Measurements from ENCODE around the gene EPB41L4A.

EPB41L4A gene

DNA sequence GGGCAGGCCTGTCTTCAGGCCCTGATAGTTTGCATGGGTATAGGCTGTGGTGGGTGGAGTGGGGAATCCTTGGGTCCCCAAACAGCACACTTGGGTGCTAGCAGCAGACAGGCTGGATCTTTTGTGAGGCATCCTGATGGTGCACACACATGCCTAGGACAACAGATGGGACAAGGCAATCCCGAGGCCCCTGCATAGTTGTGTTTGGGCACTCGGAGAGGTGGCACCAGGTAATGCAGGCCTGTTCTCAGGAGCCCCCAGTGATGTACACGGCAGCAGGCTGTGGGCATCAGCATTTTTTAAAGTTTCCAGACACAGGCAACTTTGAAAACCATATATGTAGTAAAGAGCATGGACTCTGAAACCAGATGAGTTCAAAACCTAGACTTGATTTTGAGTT lies 65.4 kb downstream of the EPB41L4A start:
- Histone ChIP-seq H3K4me1 (ENCODE audit: control insufficient read depth, insufficient read depth, low read length) (peaks cover 4% of the 10 kb centered on the region), H3K27me3 (replicated peaks; ENCODE audit: control insufficient read depth, insufficient read depth, low read length) (no peaks in the 10 kb centered on the region), H3K9me3 (ENCODE audit: control insufficient read depth, low read length) (no peaks in the 10 kb centered on the region), H3K9ac (ENCODE audit: low read length) (no peak overlapping the region), H3K4me3 (ENCODE audit: low read length) (no peak overlapping the region), H3K36me3 (ENCODE audit: control insufficient read depth, insufficient read depth, low read length, severe bottlenecking) (no peaks in the 10 kb centered on the region)
- no peak for DNase-seq (ENCODE audit: low read depth)

DNA sequence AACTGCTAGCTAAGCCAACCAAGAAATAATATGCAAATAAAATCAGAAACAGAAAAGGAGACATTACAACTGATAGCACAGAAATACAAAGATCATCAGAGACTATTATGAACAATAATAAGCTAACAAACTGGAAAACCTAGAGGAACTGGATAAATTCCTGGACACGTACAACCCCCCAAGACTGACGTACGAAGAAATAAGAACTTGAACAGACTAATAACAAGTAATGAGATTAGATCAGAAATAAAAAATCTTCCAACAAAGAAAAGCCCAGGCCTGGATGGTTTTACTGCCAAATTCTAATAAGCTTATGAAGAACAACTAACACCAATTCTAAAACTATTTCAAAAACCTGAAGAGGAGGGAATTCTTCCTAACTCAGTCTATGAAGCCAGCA lies 67.9 kb downstream of the EPB41L4A start:
- H3K27me3 ChIP-seq (replicated peaks; ENCODE audit: control insufficient read depth, insufficient read depth, low read length) = no peaks in the 10 kb centered on the region
- DNase-seq (ENCODE audit: low read depth) = no peak

GRCh38 chr5:112350626-112351025 lies 68.5 kb downstream of the EPB41L4A start:
- H3K4me3 ChIP-seq (ENCODE audit: low read length) = no peak overlapping the region
- no peak for DNase-seq (ENCODE audit: low read depth)

More for the DNA sequence above, 67.9 kb downstream of the EPB41L4A start:
- H3K36me3 ChIP-seq (ENCODE audit: control insufficient read depth, insufficient read depth, low read length, severe bottlenecking) = no peaks in the 10 kb centered on the region
- no peak overlapping the region for H3K9ac ChIP-seq (ENCODE audit: low read length)
- no peaks in the 10 kb centered on the region for H3K9me3 ChIP-seq (ENCODE audit: control insufficient read depth, low read length)
- no peak overlapping the region for H3K4me3 ChIP-seq (ENCODE audit: low read length)
- H3K4me1 ChIP-seq (ENCODE audit: control insufficient read depth, insufficient read depth, low read length) = no peaks in the 10 kb centered on the region

DNA sequence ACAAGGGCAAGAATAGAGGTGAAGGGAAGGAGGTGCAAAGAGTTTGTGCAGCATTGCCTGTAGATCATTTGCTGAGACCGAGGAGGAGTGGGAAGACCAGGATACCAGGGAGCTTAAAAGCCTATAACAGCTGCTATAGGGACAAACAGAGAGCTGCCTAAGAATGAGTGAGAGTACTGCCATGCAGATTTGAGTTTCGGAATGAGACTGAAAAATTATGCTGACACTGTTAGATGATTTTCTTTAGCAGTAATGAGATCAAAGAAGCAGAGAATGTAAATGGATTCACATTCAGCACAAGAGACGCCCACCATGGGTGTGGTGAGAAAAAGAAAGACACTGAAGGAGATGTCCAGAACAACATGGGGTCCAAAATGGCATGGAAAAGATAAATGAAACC lies 69.7 kb downstream of the EPB41L4A start:
- no peak overlapping the region for H3K9ac ChIP-seq (ENCODE audit: low read length)
- H3K27me3 ChIP-seq (replicated peaks; ENCODE audit: control insufficient read depth, insufficient read depth, low read length) = no peaks in the 10 kb centered on the region
- no peak for DNase-seq (ENCODE audit: low read depth)
- no peaks in the 10 kb centered on the region for H3K36me3 ChIP-seq (ENCODE audit: control insufficient read depth, insufficient read depth, low read length, severe bottlenecking)
- no peak overlapping the region for H3K4me3 ChIP-seq (ENCODE audit: low read length)
- no peaks in the 10 kb centered on the region for H3K9me3 ChIP-seq (ENCODE audit: control insufficient read depth, low read length)
- H3K4me1 ChIP-seq (ENCODE audit: control insufficient read depth, insufficient read depth, low read length) = no peaks in the 10 kb centered on the region

More at GRCh38 chr5:112350626-112351025, 68.5 kb downstream of the EPB41L4A start:
- Histone ChIP-seq H3K27me3 (replicated peaks; ENCODE audit: control insufficient read depth, insufficient read depth, low read length) (no peaks in the 10 kb centered on the region), H3K9me3 (ENCODE audit: control insufficient read depth, low read length) (no peaks in the 10 kb centered on the region), H3K4me1 (ENCODE audit: control insufficient read depth, insufficient read depth, low read length) (no peaks in the 10 kb centered on the region), H3K36me3 (ENCODE audit: control insufficient read depth, insufficient read depth, low read length, severe bottlenecking) (no peaks in the 10 kb centered on the region), H3K9ac (ENCODE audit: low read length) (no peak overlapping the region)

GRCh38 chr5:112348915-112349314 lies 70.2 kb downstream of the EPB41L4A start:
- H3K4me3 ChIP-seq (ENCODE audit: low read length) = no peak overlapping the region
- no peaks in the 10 kb centered on the region for H3K9me3 ChIP-seq (ENCODE audit: control insufficient read depth, low read length)
- no peak for DNase-seq (ENCODE audit: low read depth)
- H3K4me1 ChIP-seq (ENCODE audit: control insufficient read depth, insufficient read depth, low read length) = no peaks in the 10 kb centered on the region
- no peak overlapping the region for H3K9ac ChIP-seq (ENCODE audit: low read length)
- H3K36me3 ChIP-seq (ENCODE audit: control insufficient read depth, insufficient read depth, low read length, severe bottlenecking) = no peaks in the 10 kb centered on the region
- H3K27me3 ChIP-seq (replicated peaks; ENCODE audit: control insufficient read depth, insufficient read depth, low read length) = no peaks in the 10 kb centered on the region

DNA sequence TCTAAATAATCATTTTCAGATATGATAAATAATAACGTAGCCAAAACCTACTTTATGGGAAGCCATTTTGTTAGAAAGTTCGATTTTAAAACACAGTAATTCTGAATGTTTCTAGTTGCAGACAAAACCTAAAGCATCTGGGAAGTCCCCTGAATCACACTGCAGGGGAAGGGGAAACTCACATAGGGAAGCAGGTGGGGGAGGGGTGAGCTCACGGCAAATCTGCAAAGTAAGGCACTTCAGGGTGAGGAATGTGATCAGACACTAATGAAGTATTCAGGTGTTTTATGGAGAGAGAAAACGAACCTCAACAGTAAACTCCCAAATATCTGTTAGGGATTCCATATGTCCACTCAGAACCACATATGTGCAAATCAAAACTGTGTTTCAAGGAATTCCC lies 70.7 kb downstream of the EPB41L4A start:
- no peaks in the 10 kb centered on the region for H3K4me1 ChIP-seq (ENCODE audit: control insufficient read depth, insufficient read depth, low read length)
- no peak overlapping the region for H3K4me3 ChIP-seq (ENCODE audit: low read length)
- H3K36me3 ChIP-seq (ENCODE audit: control insufficient read depth, insufficient read depth, low read length, severe bottlenecking) = no peaks in the 10 kb centered on the region
- no peaks in the 10 kb centered on the region for H3K9me3 ChIP-seq (ENCODE audit: control insufficient read depth, low read length)
- no peak overlapping the region for H3K9ac ChIP-seq (ENCODE audit: low read length)
- no peaks in the 10 kb centered on the region for H3K27me3 ChIP-seq (replicated peaks; ENCODE audit: control insufficient read depth, insufficient read depth, low read length)
- no peak for DNase-seq (ENCODE audit: low read depth)

- Histone ChIP-seq H3K4me1 (ENCODE audit: control insufficient read depth, insufficient read depth, low read length) (no peaks in the 10 kb centered on the region), H3K36me3 (ENCODE audit: control insufficient read depth, insufficient read depth, low read length, severe bottlenecking) (no peaks in the 10 kb centered on the region), H3K4me3 (ENCODE audit: low read length) (no peak overlapping the region), H3K27me3 (replicated peaks; ENCODE audit: control insufficient read depth, insufficient read depth, low read length) (no peaks in the 10 kb centered on the region), H3K9me3 (ENCODE audit: control insufficient read depth, low read length) (no peaks in the 10 kb centered on the region), H3K9ac (ENCODE audit: low read length) (no peak overlapping the region)
- no peak for DNase-seq (ENCODE audit: low read depth)
Measured at GRCh38 chr5:112346411-112347044, 72.5 kb downstream of the EPB41L4A start.

GRCh38 chr5:112344540-112344939 lies 74.5 kb downstream of the EPB41L4A start:
- no peak overlapping the region for H3K4me3 ChIP-seq (ENCODE audit: low read length)
- H3K4me1 ChIP-seq (ENCODE audit: control insufficient read depth, insufficient read depth, low read length) = no peaks in the 10 kb centered on the region

DNA sequence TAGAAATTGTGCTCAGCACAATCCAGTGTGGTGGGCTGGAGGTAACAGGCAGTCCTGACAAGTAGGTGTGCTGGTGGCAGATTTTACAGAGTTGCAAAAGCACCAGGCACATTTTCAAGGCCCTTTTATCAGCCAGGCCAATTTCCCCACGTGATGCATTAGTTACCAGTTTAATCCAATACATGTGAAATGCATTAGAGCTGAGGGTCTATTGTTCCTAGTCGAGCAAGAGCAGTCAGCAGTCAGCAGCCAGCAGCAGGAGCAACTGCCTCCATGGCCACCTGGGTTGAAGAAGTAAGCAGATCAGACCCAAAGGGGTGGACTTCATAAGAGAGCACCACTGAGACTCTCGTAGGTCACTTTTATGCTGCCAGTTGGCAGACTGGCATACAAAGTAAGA lies 76.7 kb downstream of the EPB41L4A start:
- H3K27me3 ChIP-seq (replicated peaks; ENCODE audit: control insufficient read depth, insufficient read depth, low read length) = no peaks in the 10 kb centered on the region
- no peak overlapping the region for H3K4me3 ChIP-seq (ENCODE audit: low read length)
- H3K4me1 ChIP-seq (ENCODE audit: control insufficient read depth, insufficient read depth, low read length) = peaks cover 9% of the 10 kb centered on the region
- no peaks in the 10 kb centered on the region for H3K36me3 ChIP-seq (ENCODE audit: control insufficient read depth, insufficient read depth, low read length, severe bottlenecking)
- no peaks in the 10 kb centered on the region for H3K9me3 ChIP-seq (ENCODE audit: control insufficient read depth, low read length)
- DNase-seq (ENCODE audit: low read depth) = no peak
- H3K9ac ChIP-seq (ENCODE audit: low read length) = no peak overlapping the region

More at GRCh38 chr5:112344540-112344939, 74.5 kb downstream of the EPB41L4A start:
- Histone ChIP-seq H3K9ac (ENCODE audit: low read length) (no peak overlapping the region), H3K9me3 (ENCODE audit: control insufficient read depth, low read length) (no peaks in the 10 kb centered on the region), H3K36me3 (ENCODE audit: control insufficient read depth, insufficient read depth, low read length, severe bottlenecking) (no peaks in the 10 kb centered on the region), H3K27me3 (replicated peaks; ENCODE audit: control insufficient read depth, insufficient read depth, low read length) (no peaks in the 10 kb centered on the region)
- DNase-seq (ENCODE audit: low read depth) = no peak

GRCh38 chr5:112339761-112340160 lies 79.3 kb downstream of the EPB41L4A start:
- H3K9me3 ChIP-seq (ENCODE audit: control insufficient read depth, low read length) = no peaks in the 10 kb centered on the region
- H3K4me1 ChIP-seq (ENCODE audit: control insufficient read depth, insufficient read depth, low read length) = peaks cover 9% of the 10 kb centered on the region
- no peak for DNase-seq (ENCODE audit: low read depth)
- H3K9ac ChIP-seq (ENCODE audit: low read length) = no peak overlapping the region
- no peaks in the 10 kb centered on the region for H3K36me3 ChIP-seq (ENCODE audit: control insufficient read depth, insufficient read depth, low read length, severe bottlenecking)
- no peaks in the 10 kb centered on the region for H3K27me3 ChIP-seq (replicated peaks; ENCODE audit: control insufficient read depth, insufficient read depth, low read length)
- no peak overlapping the region for H3K4me3 ChIP-seq (ENCODE audit: low read length)

GRCh38 chr5:112338681-112339337 lies 80.3 kb downstream of the EPB41L4A start:
- no peaks in the 10 kb centered on the region for H3K9me3 ChIP-seq (ENCODE audit: control insufficient read depth, low read length)
- DNase-seq (ENCODE audit: low read depth) = no peak
- H3K36me3 ChIP-seq (ENCODE audit: control insufficient read depth, insufficient read depth, low read length, severe bottlenecking) = no peaks in the 10 kb centered on the region
- H3K4me1 ChIP-seq (ENCODE audit: control insufficient read depth, insufficient read depth, low read length) = peaks cover 9% of the 10 kb centered on the region
- H3K4me3 ChIP-seq (ENCODE audit: low read length) = no peak overlapping the region
- no peak overlapping the region for H3K9ac ChIP-seq (ENCODE audit: low read length)
- H3K27me3 ChIP-seq (replicated peaks; ENCODE audit: control insufficient read depth, insufficient read depth, low read length) = no peaks in the 10 kb centered on the region

Measured in adipocyte (in vitro differentiated cells).